C4-2B (cell line): Measurements from ENCODE around the gene TMEM147.

Experiments
- CTCF ChIP-seq: fragments of 450-650 bp; conservative IDR thresholded peaks from 2 replicates; pipeline ENCODE4 v1.5.1; 2017; ENCODE audit warnings: mild to moderate bottlenecking
- ZFX ChIP-seq: fragments of 450-650 bp; IDR thresholded peaks from 2 replicates; pipeline ENCODE4 v1.6.1; 2017

- TF ChIP-seq CTCF, result no peak
- no peak for TF ChIP-seq ZFX
These were observed 1.2 kb upstream of the TMEM147 start for GRCh38 chr19:35544110-35544802.
